Measurements from ENCODE around the gene TUBA1B.
A peak's percentile ranks its signal among the peaks of the same experiment; 100 is the strongest.

The TUBA1B gene

GRCh38 chr12:49126852-49127763 is 4.1 kb downstream of the TUBA1B start:
- no peak for DNase-seq (ENCODE audit: low read depth in 2 of 2)

- DNase-seq (ENCODE audit: low read depth in 2 of 2), result no peak
Observed at GRCh38 chr12:49121047-49121696, 10.0 kb downstream of the TUBA1B start.

- no peak for DNase-seq (ENCODE audit: low read depth in 2 of 2)
Observed at GRCh38 chr12:49111206-49111605, 20.0 kb downstream of the TUBA1B start.

GRCh38 chr12:49110464-49111155 is 20.6 kb downstream of the TUBA1B start, which contains the start of gene LMBR1L:
TSS of gene LMBR1L (minus strand) at chr12:49110847. CDS start at chr12:49110555, 292 bp downstream.
- DNase-seq (ENCODE audit: low read depth in 2 of 2), result peak; percentile 91 to 97

- DNase-seq (ENCODE audit: low read depth in 2 of 2), result no peak
Observed at GRCh38 chr12:49109641-49110463, 21.3 kb downstream of the TUBA1B start.

- no peak for DNase-seq (ENCODE audit: low read depth in 2 of 2)
Observed at GRCh38 chr12:49108958-49109404, 22.2 kb downstream of the TUBA1B start.

GRCh38 chr12:49105504-49106084 is 25.6 kb downstream of the TUBA1B start:
- no peak for DNase-seq (ENCODE audit: low read depth in 2 of 2)

- DNase-seq (ENCODE audit: low read depth in 2 of 2), result no peak
Observed at GRCh38 chr12:49104822-49105221, 26.4 kb downstream of the TUBA1B start.

- DNase-seq (ENCODE audit: low read depth in 2 of 2), result no peak
Observed at GRCh38 chr12:49100380-49100779, 30.8 kb downstream of the TUBA1B start.

GRCh38 chr12:49098703-49099102 is 32.5 kb downstream of the TUBA1B start:
- DNase-seq (ENCODE audit: low read depth in 2 of 2), result no peak

GRCh38 chr12:49098035-49098451 is 33.2 kb downstream of the TUBA1B start:
- peak; percentile 27 to 51 for DNase-seq (ENCODE audit: low read depth in 2 of 2)

- no peak for DNase-seq (ENCODE audit: low read depth in 2 of 2)
Observed at GRCh38 chr12:49097381-49097780, 33.8 kb downstream of the TUBA1B start.

GRCh38 chr12:49094975-49095365 is 36.2 kb downstream of the TUBA1B start:
- DNase-seq (ENCODE audit: low read depth in 2 of 2), result no peak

- DNase-seq (ENCODE audit: low read depth in 2 of 2), result no peak
Observed at GRCh38 chr12:49094160-49094974, 36.8 kb downstream of the TUBA1B start, which contains the start of gene DHH. TSS of gene DHH (minus strand) at chr12:49094801. CDS start at chr12:49094512, 289 bp downstream.

- DNase-seq (ENCODE audit: low read depth in 2 of 2), result no peak
Observed at GRCh38 chr12:49093792-49094159, 37.4 kb downstream of the TUBA1B start.

GRCh38 chr12:49092816-49093406 is 38.3 kb downstream of the TUBA1B start:
- DNase-seq (ENCODE audit: low read depth in 2 of 2), result no peak

- DNase-seq (ENCODE audit: low read depth in 2 of 2), result peak; percentile 29 to 45
Observed at GRCh38 chr12:49092086-49092815, 38.9 kb downstream of the TUBA1B start.

- no peak for DNase-seq (ENCODE audit: low read depth in 2 of 2)
Observed at GRCh38 chr12:49091836-49092085, 39.4 kb downstream of the TUBA1B start.
